Breast epithelium (tissue), 3 donors: ENCODE measurements around the gene KLC3.

Experiments used
- POLR2A ChIP-seq: fragments of 450-650 bp; IDR thresholded peaks from one replicate; pipeline ENCODE4 v1.6.1; 2016; ENCODE audit warnings: antibody characterized with exemption, mild to moderate bottlenecking, moderate library complexity
- TF ChIP-seq, protein P1 (sequence below), 3 donors: fragments of 450-650 bp; IDR thresholded peaks; one replicate each; pipeline ENCODE4 v1.5.1; 2016 to 2017; ENCODE audit warnings: antibody characterized with exemption in 3 of 3, mild to moderate bottlenecking in 3 of 3, moderate library complexity in 3 of 3

- no peak for TF ChIP-seq POLR2A
- TF ChIP-seq, protein P1, sequence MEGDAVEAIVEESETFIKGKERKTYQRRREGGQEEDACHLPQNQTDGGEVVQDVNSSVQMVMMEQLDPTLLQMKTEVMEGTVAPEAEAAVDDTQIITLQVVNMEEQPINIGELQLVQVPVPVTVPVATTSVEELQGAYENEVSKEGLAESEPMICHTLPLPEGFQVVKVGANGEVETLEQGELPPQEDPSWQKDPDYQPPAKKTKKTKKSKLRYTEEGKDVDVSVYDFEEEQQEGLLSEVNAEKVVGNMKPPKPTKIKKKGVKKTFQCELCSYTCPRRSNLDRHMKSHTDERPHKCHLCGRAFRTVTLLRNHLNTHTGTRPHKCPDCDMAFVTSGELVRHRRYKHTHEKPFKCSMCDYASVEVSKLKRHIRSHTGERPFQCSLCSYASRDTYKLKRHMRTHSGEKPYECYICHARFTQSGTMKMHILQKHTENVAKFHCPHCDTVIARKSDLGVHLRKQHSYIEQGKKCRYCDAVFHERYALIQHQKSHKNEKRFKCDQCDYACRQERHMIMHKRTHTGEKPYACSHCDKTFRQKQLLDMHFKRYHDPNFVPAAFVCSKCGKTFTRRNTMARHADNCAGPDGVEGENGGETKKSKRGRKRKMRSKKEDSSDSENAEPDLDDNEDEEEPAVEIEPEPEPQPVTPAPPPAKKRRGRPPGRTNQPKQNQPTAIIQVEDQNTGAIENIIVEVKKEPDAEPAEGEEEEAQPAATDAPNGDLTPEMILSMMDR (IDR thresholded peaks at IDR 0.05) = no peak
These were observed at the start of gene KLC3 for GRCh38 chr19:45340232-45340898.
